Epithelial cell of proximal tubule (primary cell): ENCODE data around the gene ZNF106. TPM values are rescaled to one million over a fixed set of nuclear protein-coding genes. Genes with fewer than 3 reads are reported as not detected.

Experiments used
- DNase-seq: peaks from one replicate; pipeline ENCODE4 v3.0.0-alpha.2; 2011; ENCODE audit warnings: low read depth
- H3K4me3 ChIP-seq: 2 replicates; pipeline ENCODE4 v1.5.1; 2011; ENCODE audit warnings: low read depth, mild to moderate bottlenecking, low read length
- total RNA-seq: library from RNA; depleted of rRNA; stranded (reverse); fragments of >200 nt; gene quantifications from 2 replicates; pipeline ENCODE4 v1.2.3, GENCODE V29; 2015
- TF ChIP-seq, protein P1 (sequence below): conservative IDR thresholded peaks from 2 replicates; pipeline ENCODE4 v1.5.1; 2012; ENCODE audit warnings: low read depth, mild to moderate bottlenecking, low read length

ZNF106 gene
- total RNA-seq, 1 donor from 2014 or later: 27.1 TPM

DNA sequence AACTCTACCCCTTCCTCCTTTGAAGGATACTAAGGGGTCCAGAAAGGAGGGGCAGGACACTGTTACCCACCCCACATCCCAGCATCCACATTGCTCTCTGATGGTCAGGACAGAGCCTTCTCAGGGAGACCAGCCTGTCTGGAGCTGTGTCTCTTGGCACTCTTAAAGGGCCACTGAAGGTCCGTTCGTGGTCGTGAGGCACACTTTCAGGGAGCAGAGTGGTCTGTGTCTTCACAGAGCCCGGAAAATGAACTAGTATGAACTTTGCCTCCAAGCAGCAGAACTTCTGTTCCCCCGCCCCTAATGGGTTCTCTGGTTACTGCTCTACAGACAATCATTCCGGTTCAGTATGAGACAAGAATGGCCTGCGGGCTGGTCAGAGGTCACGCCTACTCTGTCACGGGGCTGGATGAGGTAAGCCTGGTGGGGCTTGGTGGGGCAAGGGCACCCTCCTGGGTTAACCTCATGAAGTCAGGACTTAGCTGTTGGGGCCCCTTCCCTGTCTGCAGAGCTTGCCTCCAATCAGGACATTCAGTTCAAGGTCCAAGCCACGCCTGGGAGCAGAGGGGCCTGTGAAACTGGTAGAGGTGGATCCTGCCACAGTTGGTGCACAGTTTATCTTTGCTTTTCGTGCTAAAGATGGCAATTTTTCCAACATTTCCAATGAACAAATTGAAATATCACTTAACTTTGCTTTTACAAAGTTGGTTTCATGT, 98.5 kb downstream of the ZNF106 start:
- no peak overlapping the region for H3K4me3 ChIP-seq
- TF ChIP-seq, protein P1, sequence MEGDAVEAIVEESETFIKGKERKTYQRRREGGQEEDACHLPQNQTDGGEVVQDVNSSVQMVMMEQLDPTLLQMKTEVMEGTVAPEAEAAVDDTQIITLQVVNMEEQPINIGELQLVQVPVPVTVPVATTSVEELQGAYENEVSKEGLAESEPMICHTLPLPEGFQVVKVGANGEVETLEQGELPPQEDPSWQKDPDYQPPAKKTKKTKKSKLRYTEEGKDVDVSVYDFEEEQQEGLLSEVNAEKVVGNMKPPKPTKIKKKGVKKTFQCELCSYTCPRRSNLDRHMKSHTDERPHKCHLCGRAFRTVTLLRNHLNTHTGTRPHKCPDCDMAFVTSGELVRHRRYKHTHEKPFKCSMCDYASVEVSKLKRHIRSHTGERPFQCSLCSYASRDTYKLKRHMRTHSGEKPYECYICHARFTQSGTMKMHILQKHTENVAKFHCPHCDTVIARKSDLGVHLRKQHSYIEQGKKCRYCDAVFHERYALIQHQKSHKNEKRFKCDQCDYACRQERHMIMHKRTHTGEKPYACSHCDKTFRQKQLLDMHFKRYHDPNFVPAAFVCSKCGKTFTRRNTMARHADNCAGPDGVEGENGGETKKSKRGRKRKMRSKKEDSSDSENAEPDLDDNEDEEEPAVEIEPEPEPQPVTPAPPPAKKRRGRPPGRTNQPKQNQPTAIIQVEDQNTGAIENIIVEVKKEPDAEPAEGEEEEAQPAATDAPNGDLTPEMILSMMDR: no peak
- DNase-seq: peak; percentile 25

DNA sequence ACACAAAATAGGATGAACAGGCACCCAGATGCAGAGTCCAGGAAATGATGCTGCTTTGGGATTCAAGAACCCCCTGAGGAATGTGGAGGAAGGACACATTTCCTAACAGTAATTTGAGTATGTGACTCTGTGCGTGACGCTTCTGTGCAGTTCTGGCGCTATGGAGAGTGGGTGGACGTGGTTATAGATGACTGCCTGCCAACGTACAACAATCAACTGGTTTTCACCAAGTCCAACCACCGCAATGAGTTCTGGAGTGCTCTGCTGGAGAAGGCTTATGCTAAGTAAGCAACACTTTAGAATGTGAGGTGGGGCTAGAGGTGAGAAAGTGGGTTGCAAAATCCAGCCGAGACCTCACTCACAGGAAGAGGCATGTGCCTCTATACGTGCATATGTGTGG, 103.3 kb downstream of the ZNF106 start:
- no peak overlapping the region for H3K4me3 ChIP-seq
- TF ChIP-seq, protein P1: no peak
- no peak for DNase-seq

DNA sequence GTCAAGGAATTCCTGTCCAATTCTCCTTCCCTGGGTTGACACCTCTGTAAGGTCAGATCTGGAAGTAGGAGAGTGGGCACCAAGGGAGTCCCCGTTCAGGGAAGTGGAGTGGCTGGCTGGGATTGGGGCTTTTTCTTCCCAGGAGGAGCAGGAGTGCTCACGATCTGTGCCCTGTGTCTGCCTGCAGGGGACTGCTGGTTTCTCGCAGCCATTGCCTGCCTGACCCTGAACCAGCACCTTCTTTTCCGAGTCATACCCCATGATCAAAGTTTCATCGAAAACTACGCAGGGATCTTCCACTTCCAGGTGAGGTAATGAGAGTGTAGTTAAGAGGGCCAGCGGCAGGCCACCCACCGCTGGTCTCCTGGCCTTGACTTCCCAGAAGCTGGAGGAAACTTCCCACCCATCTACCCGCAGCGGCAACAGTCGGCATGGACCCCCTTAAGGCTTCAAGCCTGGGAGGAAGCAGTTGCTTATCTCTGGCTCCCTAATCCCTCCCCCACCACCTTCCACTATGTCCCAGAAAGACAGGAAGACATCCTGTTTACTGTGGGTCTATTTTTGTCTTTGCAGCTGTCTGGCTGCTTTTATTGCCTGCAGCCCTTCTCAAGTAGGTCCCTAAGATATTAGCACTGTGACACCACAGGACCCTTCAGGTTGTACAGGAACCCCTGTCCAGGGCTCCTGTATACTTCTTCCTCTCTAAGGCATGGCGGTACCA, 104.8 kb downstream of the ZNF106 start:
- DNase-seq: no peak
- TF ChIP-seq, protein P1: no peak
- H3K4me3 ChIP-seq: no peak overlapping the region

DNA sequence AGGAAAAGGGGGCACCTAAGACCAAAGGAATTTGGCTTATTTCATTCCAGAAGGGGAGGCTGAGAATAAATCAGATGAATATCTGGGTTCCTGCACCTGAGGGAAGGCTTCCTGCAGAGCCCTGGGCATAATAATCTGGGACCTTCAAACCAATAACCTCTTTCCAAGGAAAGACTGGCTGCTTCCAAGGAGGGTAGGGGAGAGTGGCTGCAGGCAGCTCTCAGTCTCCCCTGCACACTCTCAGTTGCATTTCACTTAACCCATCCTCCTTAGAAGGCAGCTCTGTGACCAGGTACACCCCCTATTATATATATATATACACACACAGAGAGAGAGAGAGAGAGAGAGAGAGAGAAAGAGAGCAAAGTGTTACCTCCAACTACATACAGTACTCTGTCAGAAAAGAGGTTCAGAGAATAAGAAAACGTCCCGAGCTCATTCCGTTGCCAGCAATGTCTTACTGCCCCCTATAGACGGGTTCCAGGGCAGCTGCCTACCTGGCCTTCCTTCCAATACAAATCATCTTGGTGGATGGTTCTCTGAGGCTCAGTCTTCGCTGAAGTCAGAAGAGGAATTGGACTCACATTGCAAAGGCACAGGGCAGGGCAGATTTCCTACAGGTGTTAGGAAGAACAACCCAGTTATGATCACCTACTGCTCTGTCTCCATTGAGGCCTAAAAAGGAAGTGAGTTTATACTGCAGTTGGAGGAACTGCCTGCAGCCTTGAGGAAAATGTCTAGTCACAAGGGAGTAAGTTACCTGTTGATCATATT, 105.5 kb downstream of the ZNF106 start:
- DNase-seq: no peak
- TF ChIP-seq, protein P1: peak; percentile 78
- H3K4me3 ChIP-seq: no peak overlapping the region

DNA sequence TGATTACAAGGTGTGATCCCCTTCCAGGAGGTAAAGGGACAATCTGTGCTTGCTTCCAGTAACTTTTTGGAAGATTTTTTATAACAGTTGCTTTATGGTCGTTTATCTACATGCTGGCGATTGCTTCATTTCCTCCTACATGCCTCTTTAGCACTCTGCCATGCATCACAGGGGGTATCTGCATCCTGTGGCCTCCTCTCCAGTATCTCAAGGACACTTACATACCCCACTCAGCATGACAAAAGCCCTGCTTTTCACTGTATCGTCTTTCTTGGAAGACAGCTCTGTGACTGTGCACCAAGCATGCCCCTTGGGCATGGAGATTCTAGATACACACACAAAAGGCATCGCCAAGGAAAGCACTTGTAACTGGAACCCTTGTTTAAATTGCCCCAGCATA, 106.3 kb downstream of the ZNF106 start:
- TF ChIP-seq, protein P1: no peak
- no peak overlapping the region for H3K4me3 ChIP-seq
- DNase-seq: no peak

DNA sequence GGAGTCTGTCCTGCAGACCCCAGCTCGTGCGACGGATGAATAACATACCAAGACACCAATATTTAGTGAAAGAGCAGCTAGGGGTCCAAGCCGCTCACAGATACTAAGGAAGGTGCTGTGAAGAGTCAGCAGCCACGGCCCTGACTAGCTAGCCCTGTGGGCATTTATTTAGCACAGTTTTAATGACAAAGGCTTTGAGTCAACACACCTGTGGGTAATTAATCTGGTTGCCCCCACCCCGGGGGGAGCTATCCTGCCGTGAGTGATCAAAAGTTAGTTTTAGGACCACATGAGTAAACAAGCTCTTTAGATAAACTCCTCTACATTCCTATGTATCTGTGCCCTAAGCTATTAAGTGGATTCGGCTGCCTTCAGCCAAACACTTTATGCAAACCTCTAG, 112.9 kb downstream of the ZNF106 start:
- no peak overlapping the region for H3K4me3 ChIP-seq
- DNase-seq: no peak
- TF ChIP-seq, protein P1: no peak
